HG03025 (cell line): ENCODE measurements around the gene RAB10.
"Not testable (repeated sequence)": the region's sequence is repeated elsewhere in the genome, so short reads cannot be mapped to it uniquely, and the experiment has no call there.

Source experiments
- ATAC-seq: cut with Tn5 transposase; IDR thresholded peaks from one replicate; pipeline ENCODE4 v1.9.1; 2021; ENCODE audit warnings: mild to moderate bottlenecking, moderate library complexity; ENCODE audit not compliant: unreplicated experiment, low FRiP score

RAB10 gene

DNA sequence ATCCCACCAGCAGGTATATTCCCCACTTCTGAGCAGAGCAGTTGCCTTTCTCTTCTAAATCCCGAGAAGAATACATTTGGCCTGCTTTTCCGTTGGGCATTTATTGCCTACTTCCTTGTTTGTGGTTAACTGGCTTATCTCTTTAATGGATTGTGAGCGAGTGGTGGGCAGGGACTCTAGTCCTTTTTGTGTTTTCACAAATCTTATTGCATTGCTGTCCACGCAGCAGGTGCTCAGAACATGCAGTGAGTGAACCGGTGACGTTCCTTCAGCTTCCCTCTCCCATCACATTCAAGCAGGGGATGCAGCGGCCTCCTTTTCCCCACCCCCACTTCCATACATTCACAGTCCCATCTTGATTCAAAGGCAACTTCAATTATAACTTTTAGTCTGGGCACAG, 110.1 kb downstream of the RAB10 start:
- no peak for ATAC-seq

DNA sequence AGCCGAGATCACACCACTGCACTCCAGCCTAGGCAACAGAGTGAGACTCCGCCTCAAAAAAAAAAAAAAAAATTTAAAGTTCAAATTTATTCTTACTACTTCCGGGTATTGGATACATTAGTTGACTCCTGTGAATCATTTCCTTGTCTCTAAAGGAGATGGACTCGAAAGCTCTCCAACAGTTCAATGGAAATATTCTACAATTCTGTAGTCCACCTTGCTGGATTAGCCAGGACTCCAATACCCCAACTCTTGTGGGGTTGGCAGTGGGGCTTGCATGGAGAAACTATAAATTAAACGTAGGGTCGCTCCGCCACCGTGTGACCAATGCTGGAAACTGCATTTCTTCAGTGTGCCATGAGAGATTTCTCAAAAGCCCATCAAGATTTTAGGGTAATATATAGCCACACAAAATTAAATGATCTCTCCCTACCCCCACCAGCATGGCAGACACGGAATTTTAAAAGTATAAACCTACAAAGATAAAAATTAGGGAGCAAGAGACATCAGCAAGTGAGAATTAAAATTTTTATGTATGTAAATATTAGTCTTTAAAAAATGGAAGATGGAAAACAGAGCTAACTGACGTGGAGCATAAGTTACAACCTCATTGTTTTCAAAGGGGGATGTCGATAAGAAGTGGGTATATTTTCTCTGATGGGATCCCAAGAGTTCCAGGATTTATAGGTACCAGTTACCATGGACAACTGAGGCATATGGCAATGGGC, 111.2 kb downstream of the RAB10 start:
- no peak for ATAC-seq

DNA sequence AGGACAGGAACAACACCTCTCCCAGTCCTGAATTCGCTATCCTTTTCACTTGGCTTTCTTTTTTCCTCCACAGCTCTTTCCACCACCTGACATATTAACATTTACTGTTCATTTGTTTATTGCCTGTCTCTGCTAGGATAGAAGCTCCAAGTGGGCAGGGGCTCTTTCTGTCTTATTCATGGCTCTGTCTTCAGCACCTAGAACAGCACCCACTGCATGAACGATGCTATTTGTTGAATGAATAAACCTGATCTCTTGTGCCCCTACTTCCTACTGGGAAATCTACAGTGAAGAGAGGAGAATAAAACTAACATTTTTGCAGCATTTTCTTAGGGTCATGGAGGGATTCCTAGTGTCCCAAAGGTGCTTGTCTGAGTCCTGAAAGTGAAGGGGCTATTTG, 114.6 kb downstream of the RAB10 start:
- ATAC-seq: no peak

DNA sequence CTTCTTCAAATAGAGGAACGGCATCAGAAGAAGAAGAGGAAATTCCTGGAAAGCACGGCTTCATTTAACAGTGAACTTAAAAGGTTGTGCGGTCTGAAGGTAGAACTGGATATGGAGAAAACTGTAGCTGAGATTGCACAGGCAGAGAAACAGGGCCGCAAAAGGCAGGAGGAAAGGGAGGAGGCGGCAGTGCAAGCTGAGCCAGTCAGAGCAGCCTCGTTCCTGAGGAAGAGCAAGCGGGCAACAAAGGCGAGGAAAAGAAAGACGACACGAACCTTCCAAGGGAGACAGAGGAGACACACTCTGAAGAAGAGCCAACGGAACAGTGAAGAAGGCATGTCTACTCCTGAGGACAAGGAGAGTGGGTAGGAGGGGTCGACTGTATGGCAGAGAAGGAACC, 116.4 kb downstream of the RAB10 start:
- ATAC-seq: no peak

DNA sequence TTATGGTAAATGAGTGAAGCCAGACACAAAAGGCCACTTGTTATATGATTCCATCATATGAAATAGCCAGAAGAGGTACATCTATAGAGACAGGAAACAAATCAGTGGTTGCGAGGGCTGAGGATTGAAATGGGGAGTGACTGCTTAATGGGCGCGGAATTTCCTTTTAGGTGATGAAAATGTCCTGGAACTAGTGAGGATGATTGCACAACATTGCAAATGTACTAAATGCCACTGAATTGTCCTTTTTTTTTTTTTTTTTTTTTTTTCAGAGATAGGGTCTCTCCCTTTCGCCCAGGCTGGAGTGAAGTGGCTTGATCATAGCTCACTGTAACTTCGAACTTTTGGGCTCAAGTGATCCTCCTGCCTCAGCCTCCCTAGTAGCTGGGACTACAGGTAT, 123.7 kb downstream of the RAB10 start:
- no peak for ATAC-seq

DNA sequence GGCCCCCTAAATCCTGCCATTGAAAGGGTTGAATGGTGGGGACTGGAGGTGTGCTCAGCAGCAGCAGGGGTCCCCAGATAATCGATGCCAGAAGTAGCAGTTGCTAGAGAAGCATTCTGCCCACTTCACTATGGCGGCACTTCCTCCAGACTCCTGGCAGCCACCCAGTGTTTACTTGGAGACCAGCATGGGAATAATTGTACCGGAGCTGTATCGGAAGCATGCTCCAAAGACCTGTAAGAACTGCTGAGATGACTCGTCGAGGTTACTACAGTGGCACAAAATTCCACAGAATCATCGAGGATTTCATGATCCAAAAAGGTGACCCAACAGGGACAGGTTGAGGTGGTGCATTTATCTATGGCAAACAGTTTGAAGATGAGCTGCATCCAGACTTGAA, 128.0 kb downstream of the RAB10 start:
- ATAC-seq: no peak

DNA sequence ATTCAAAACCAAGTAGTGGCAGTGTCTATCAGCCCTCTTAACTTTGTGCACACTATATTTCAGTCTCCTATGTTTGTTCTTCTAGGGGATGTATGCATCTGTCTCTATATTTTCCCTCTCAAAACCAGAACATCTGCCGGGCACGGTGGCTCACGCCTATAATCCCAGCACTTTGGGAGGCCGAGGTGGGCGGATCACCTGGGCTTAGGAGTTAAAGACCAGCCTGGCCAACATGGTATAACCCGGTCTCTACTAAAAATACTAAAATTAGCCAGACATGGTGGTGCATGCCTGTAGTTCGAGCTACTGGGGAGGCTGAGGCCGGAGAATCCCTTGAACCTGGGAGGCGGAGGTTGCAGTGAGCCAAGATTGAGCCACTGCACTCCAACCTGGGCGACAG, 129.1 kb downstream of the RAB10 start:
- ATAC-seq: no peak

DNA sequence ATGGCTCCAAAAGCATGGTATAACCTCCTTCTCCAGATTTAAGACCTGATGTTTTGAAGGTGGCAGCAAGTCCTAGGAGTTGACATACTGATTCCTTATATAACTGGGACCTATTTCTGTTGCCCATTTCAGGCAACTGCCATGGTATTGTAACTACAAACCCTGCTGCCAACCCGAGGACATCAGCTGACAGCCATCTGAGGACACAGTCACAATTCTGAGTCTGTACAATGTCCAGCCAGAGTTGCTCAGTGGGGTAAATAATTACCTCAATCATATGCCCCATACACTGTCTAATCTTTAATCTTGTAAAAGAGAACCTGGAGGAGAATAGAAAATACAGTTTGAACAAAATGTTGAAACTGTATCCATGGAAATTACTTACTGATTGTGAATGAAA, 130.3 kb downstream of the RAB10 start:
- no peak for ATAC-seq

DNA sequence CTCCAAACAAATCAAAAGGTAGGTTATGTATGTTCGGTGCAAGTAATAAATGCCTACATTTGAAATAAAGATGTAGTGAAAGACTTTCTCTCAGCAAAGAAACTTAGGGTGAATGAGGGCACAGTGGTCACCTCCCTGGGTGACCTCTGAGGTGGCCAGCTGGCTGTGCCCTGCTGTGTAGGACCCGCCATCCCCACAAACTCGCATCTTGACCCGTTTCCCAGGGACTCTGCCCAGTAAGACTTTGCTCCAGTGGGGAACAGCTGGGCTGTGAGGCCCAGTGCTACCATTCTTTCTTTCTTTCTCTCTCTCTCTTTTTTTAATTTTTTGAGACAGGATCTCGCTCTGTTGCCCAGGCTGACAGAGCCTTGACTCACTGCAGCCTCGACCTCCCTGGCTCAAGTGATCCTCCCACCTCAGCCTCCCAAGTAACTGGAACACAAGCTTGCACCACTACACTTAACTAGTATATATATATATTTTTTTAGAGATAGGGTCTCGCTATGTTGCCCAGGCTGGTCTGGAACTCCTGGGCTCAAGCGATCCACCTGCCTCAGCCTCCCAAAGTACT, 130.8 kb downstream of the RAB10 start:
- ATAC-seq: no peak

DNA sequence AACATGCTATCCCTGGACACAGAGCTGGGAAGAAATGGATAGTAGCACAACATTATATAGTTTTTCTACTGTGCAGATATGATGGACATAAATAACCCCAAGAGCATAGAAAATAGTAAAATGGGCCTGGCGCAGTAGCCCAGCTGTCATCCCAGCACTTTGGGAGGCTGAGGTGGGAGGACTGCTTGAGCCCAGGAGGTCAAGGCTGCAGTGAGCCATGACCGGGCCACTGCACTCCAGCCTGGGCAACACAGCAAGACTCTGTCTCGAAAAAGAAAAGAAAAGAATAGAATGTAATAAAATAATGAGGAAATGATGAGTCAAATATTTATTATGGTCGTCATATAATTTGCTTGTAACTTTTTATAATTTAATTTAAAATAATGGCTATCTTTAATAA, 131.5 kb downstream of the RAB10 start:
- no peak for ATAC-seq

DNA sequence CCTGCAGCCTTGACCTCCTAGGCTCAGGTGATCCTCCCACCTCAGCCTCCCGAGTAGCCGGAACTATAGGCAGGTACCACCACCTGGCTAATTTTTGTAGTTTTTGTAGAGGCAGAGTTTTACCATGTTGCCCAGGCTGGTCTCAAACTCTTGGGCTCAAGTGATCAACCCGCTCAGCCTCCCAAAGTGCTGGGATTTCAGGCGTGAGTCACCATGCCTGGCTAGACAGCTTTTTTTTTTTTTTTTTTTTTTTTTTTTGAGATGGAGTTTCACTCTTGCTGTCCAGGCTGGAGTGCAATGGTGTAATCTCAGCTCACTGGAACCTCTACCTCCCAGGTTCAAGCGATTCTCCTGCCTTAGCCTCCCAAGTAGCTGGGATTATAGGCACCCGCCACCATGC, 132.7 kb downstream of the RAB10 start:
- not testable (repeated sequence) for ATAC-seq

DNA sequence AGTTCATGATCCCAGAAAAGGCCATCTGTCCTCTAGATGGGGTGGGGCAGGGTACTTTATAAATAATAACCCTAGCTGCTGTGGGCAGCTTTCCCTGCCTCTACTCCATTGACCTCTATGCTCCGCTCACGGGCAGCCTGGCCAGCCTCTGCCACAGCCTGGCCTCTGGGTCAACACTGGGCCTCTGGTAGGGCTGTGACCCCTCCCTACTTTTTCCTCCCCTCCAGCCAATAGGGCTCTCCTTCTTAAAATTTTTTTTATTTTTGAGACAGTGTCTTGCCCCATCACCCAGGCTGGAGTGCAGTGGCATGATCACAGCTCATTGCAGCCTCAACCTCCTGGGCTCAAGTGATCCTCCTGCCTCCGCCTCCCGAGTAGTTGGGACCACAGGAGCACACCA, 134.9 kb downstream of the RAB10 start:
- ATAC-seq: no peak

DNA sequence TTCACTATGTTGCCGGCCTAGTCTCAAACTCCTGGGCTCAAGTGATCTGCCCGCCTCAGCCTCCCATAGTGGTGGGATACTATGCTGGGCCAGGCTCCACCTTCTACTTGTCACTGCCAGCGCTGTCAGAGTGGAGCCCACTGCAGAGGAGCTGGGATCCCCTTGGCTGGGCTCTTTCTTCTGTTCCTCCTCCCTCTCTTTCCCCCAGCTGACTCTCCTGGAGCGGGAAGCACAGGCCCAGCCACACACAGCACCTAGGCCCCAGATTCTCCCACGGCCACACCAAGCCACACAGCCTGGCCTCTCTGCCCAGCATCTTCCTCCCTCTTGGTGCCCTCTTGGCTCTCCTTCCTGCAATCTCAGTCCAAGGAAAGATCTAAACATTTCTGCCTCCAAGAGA, 135.3 kb downstream of the RAB10 start:
- ATAC-seq: no peak

DNA sequence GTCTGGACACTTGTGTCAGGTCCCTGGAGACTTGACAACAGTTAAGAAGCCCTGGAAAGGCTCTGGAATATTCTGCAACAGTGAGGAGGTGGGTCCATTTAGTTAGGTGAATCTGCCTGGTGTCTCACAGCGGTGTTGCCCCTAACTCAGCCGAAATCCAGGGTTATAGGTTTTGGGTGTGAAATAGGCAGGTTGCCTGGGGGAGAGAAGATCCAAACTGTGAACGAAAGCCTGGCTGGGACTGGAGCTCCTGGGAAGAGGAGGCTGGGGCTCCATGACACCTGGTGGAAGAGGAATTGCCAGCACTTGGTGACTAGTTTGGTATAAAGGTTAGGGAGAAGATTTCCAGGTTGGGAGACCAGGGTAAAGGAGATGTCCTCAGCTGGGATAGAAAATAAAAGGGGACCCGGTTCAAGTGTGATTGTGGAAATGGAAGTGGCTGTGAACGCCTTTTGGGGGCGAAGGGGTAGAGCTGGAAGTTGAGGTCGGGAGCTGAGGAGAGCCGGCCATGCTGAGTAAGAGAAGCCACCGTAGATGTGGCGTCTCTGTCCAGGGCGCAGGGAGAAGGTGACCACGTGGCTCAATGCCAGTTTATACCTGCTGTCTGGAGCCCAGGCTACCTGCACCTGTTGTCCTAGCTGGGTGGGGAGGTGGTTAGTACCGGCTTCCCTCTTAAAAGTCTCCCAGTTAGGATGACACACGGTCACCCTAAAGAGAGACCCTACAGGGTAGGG, 136.0 kb downstream of the RAB10 start:
- ATAC-seq: no peak

DNA sequence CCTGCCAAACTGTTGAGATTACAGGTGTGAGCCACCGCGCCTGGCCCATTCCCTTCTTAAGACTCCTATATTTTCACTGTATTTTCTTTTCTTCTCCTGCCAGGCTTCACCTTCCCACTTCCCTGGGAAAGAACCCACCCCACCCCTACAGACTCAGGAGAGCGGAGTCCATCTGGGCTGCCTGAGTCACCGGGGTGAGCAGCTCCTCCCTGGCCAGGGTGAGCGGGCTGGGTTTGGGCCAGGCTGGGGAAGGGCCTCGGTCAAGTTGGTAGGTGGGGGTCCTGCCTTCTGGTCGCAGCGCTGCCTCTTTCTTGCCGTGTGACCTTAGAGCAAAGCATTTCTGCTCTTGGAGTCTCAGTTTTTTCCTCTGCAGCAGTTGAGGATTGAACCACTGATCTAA, 136.9 kb downstream of the RAB10 start:
- no peak for ATAC-seq

DNA sequence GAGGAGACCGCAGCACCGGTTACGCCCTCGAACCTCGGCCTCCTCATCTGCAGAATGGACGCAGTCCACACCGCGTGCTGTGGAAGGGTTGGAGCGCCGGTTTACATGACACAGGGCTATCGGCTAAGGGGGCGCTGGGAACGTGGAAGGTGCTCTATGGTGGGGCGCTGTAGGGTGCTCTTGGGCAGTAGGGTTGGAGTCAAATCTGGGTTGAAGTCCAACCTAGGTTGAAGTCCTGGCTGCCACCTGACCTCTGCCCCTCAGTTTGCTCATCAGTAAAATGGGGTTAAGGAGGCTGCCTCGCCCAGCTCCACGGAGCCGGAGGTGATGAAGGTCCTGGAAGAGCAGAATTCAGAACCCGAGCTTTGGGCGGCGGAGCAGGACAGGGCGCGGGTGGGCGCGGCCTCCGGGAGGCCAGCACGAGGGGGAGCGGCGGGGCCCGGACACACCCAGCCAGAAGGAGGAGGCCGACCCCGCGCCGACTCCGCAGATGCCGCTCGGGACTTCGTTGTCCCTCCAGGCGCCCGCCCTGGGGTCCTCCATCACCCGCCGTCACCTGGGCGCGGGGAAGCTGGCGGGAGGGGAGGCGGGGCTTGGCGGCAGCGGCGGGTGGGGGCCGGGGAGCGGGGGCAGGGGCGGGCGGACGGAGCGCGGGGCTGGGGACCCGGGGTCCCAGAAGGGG, 138.4 kb downstream of the RAB10 start:
- no peak for ATAC-seq

DNA sequence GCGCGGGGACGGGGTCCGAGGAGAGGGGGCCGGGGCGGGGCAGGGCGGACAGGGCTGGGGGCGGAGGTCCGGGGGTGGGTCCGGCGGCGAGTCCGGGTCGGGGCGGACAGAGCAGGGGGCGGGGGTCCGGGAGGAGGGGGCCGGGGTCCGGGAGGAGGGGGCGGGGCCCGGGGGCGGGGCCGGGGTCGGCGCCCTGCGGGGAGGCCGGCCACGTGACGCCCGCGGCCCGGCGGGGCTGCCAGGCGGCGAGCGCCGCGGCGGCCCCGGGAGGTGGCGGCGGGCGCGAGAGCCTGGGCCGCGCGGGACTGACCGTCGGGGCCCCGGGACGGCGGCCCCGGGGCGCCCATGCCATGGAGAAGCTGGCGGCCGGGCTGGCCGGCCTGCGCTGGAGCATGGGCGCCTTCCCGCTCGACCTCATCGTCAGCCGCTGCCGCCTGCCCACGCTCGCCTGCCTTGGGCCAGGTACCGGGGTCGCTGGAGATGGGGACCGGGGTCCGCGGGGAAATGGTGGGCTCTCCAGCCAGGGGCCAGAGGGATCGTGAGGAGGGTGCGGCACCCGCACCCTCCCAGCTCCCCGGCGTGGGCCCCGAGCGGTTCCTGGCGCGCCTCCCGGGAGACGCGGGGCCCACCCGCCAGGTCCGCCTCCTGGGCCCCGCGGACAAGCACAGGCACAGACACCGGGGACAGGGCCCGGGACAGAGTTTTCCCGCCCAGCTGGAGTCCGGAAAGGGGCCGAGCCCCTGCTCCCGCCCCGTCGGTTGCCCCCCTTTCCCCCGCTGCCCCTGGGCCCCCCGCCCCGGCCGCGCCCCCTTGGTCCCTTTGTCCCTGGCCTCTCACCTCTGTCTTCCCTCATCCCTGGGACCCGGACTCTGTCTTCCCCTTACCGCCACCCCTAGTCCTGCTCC, 139.2 kb downstream of the RAB10 start, which contains the start of gene GAREM2:
GAREM2 (plus strand) TSS at position 218 of the 905 bp plus-strand sequence; CDS start at position 351, 133 bp downstream.
- ATAC-seq: no peak

DNA sequence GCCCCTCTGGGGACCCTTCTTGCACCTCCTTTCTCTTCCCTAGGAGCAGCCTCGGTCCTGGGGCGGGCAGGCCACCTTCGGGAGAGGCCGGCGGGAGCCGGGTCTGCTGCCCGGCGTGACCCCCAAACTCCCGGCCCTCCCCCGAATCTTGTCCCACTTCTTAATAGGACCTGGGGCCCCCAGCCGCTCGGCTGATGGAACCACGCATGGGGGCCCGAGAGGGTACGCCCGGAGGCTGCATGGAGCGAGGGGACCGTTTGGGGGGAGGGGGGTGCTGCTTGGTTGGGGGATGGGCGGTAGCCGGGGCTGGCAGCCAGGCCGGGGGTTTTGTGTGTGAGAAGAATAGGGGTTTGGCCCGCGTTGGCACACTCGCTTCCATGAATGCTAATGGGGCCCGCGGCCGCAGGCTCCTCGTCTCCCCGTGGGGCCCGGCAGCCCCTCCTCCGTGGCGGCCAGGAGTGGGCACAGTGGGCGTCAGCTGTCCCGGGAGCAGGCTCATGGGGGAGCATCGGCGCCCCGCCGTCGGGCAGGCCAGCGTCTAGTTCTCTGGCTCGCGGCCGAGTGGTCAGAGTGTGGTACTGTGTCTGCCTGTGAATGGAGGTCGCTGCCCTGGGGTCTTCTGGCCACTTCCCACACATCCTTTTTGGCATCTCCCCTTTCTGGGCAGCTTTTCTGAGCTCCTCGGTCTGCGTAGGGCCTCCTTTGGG, 140.0 kb downstream of the RAB10 start:
- no peak for ATAC-seq

DNA sequence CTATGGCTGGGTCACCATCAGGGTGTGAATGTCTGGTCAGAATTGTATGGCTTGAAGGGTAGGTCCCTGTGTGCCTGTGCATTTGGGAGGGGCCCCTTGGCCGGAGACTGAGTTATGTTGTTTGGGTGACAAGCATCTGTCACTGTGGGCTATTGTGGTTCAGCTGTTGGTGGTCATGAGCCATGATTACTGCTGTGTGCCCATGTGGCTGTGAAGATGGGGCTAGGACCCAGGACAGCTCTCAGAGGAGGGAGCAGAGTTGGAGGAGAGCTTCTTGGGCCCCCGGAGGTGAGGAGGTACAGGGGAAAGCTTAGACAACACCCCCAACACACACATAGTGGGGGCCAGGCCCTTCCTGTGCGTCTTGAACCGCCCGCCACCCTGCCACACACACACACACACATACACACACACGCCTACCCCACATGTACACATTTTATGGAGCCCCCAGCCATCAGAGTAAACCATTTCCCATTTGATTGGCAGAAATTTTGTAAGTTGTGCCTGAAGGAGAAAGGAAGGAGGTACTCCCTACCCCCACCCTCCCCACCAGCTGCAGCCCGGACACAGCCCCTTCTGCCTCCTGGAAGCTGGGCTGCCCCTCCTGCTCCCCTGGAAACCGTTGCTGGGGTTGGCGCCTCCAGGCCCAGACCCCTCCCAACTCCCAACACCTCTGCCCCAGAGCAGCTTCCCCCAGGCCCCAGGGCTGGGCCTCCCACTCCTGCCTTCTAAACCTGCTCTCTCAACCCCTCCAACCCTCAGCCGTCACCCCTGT, 141.0 kb downstream of the RAB10 start:
- ATAC-seq: no peak
